IMR-90 (cell line): ENCODE data around the gene TMOD1. TPM values are rescaled to one million over a fixed set of nuclear protein-coding genes. Genes with fewer than 3 reads are reported as not detected.

Experiments
- ATAC-seq: fragments of 200-7000 bp; cut with Tn5 transposase; 2 replicates; pipeline ENCODE4 v1.9.1; 2020; ENCODE audit warnings: low read depth, mild to moderate bottlenecking, moderate library complexity
- BruUV-seq: library from RNA; stranded (reverse); fragments of 400-500 nt; replicated peaks from 2 replicates; lab custom pipeline; 2021; lab: Mats Ljungman, UMichigan
- CTCF ChIA-PET: fragments of 300-600 bp; formaldehyde crosslinking; extraction: SDS; loops from one replicate; lab custom pipeline; 2021; ENCODE audit warnings: antibody characterized with exemption; lab: Yijun Ruan, JAX
- POLR2A ChIA-PET: fragments of 300-600 bp; sonication (Branson Sonifier 250); formaldehyde crosslinking; loops from one replicate; lab custom pipeline; 2022; ENCODE audit warnings: antibody characterized with exemption; ENCODE audit not compliant: unreplicated experiment; lab: Charles Lee
- DNase-seq: peaks from one replicate; pipeline ENCODE4 v3.0.0; 2013
- H2AFZ ChIP-seq: replicated peaks from 2 replicates; pipeline ENCODE3; 2013; ENCODE audit warnings: low read length, mild to moderate bottlenecking; ENCODE audit not compliant: poor library complexity
- H2AK5ac ChIP-seq: 2 replicates; pipeline ENCODE4 v1.6.1; 2013; ENCODE audit warnings: low read depth, low read length, inconsistent platforms
- H2AK9ac ChIP-seq: replicated peaks from 2 replicates; pipeline ENCODE3; 2013; ENCODE audit warnings: mild to moderate bottlenecking, low read depth, low read length, moderate library complexity; ENCODE audit not compliant: poor library complexity
- H2BK120ac ChIP-seq: 2 replicates; pipeline ENCODE4 v1.6.1; 2013; ENCODE audit warnings: low read depth, low read length, inconsistent platforms
- H2BK15ac ChIP-seq: 3 replicates; pipeline ENCODE4 v1.6.1; 2013; ENCODE audit warnings: low read depth, low read length, inconsistent platforms
- H2BK20ac ChIP-seq: 2 replicates; pipeline ENCODE4 v1.6.1; 2013; ENCODE audit warnings: low read depth, mild to moderate bottlenecking, inconsistent platforms, low read length, moderate library complexity
- H2BK5ac ChIP-seq: 2 replicates; pipeline ENCODE4 v1.6.1; 2013; ENCODE audit warnings: mild to moderate bottlenecking, low read depth, low read length, inconsistent platforms; ENCODE audit not compliant: poor library complexity, severe bottlenecking
- H3K14ac ChIP-seq: replicated peaks from 2 replicates; pipeline ENCODE4 v1.6.1; 2013; ENCODE audit warnings: low read depth, low read length, inconsistent platforms
- H3K18ac ChIP-seq: 2 replicates; pipeline ENCODE4 v1.6.1; 2013; ENCODE audit warnings: low read depth, low read length, control low read depth
- H3K23ac ChIP-seq: 2 replicates; pipeline ENCODE4 v1.6.1; 2013; ENCODE audit warnings: low read depth, low read length, inconsistent platforms
- H3K27ac ChIP-seq: 2 replicates; pipeline ENCODE4 v1.5.1; 2013; ENCODE audit warnings: mild to moderate bottlenecking, control low read depth, low read length; ENCODE audit not compliant: insufficient read depth
- H3K27me3 ChIP-seq: 2 replicates; pipeline ENCODE4 v1.6.1; 2013; ENCODE audit warnings: low read length; ENCODE audit not compliant: control insufficient read depth, insufficient read depth
- H3K36me3 ChIP-seq: 2 replicates; pipeline ENCODE4 v1.6.1; 2013; ENCODE audit warnings: low read length, mixed read lengths; ENCODE audit not compliant: control insufficient read depth, insufficient read depth
- H3K4ac ChIP-seq: 2 replicates; pipeline ENCODE4 v1.6.1; 2013; ENCODE audit warnings: low read depth, low read length, inconsistent platforms
- H3K4me1 ChIP-seq: 2 replicates; pipeline ENCODE4 v1.6.1; 2013; ENCODE audit warnings: low read length, mixed read lengths; ENCODE audit not compliant: control insufficient read depth, insufficient read depth
- H3K4me2 ChIP-seq: 2 replicates; pipeline ENCODE4 v1.6.1; 2013; ENCODE audit warnings: low read depth, mild to moderate bottlenecking, control low read depth, low read length, moderate library complexity
- H3K4me3 ChIP-seq: 2 replicates; pipeline ENCODE4 v1.5.1; 2013; ENCODE audit warnings: low read depth, mild to moderate bottlenecking, control low read depth, low read length, moderate library complexity; ENCODE audit not compliant: insufficient read depth
- H3K56ac ChIP-seq: 2 replicates; pipeline ENCODE4 v1.6.1; 2013; ENCODE audit warnings: low read length, inconsistent platforms; ENCODE audit not compliant: insufficient read depth; ENCODE audit errors: extremely low read depth
- H3K79me1 ChIP-seq, 2 experiments: 2 replicates each; pipeline ENCODE4 v1.6.1; 2013; ENCODE audit warnings: low read length in 2 of 2, inconsistent platforms in 1 of 2, low read depth in 1 of 2
- H3K9ac ChIP-seq: 2 replicates; pipeline ENCODE4 v1.6.1; 2013; ENCODE audit warnings: low read depth, low read length, control low read depth
- H3K9me1 ChIP-seq: 2 replicates; pipeline ENCODE4 v1.6.1; 2013; ENCODE audit warnings: low read length, inconsistent platforms; ENCODE audit not compliant: insufficient read depth
- H3K9me3 ChIP-seq: 2 replicates; pipeline ENCODE4 v1.6.1; 2013; ENCODE audit warnings: low read length; ENCODE audit not compliant: control insufficient read depth, insufficient read depth
- H4K20me1 ChIP-seq: 2 replicates; pipeline ENCODE4 v1.6.1; 2013; ENCODE audit warnings: low read length, inconsistent platforms; ENCODE audit not compliant: insufficient read depth
- H4K5ac ChIP-seq: 2 replicates; pipeline ENCODE4 v1.6.1; 2013; ENCODE audit warnings: mild to moderate bottlenecking, low read depth, low read length, control low read depth
- H4K8ac ChIP-seq, 2 experiments: 2 replicates each; pipeline ENCODE4 v1.6.1; 2013; ENCODE audit warnings: low read depth in 2 of 2, low read length in 2 of 2, control low read depth in 1 of 2, inconsistent platforms in 1 of 2
- H4K91ac ChIP-seq: 2 replicates; pipeline ENCODE4 v1.6.1; 2013; ENCODE audit warnings: low read depth, low read length, inconsistent platforms; ENCODE audit not compliant: insufficient read depth
- CHD1 ChIP-seq: IDR thresholded peaks from 2 replicates; pipeline ENCODE4 v1.6.1; 2012; ENCODE audit warnings: low read depth, low read length, improper control_type of control experiment
- POLR2A ChIP-seq: IDR thresholded peaks from 2 replicates; pipeline ENCODE4 v1.6.1; 2012; ENCODE audit warnings: mild to moderate bottlenecking, low read depth, low read length
- RAD21 ChIP-seq: IDR thresholded peaks from 2 replicates; pipeline ENCODE4 v1.6.1; 2012; ENCODE audit warnings: low read length, improper control_type of control experiment
- WGBS, 2 experiments: methylation state at CpG; one replicate each; pipeline versions ENCODE4 v1.1.5 to v1.1.7; 2013; ENCODE audit warnings: missing lambda C conversion rate in 2 of 2; ENCODE audit not compliant: insufficient read length in 1 of 2; ENCODE audit errors: extremely low coverage in 2 of 2; 5-methylcytosine and 5-hydroxymethylcytosine counted together
- dilution Hi-C: fragments of 300-500 bp; cut with HindIII; formaldehyde crosslinking; loops from one replicate; pipeline ENCODE4 v1.14.3; 2018; ENCODE audit warnings: low sequenced_read_pairs; ENCODE audit not compliant: unreplicated experiment
- in situ Hi-C: fragments of 300-500 bp; cut with MboI; formaldehyde crosslinking; loops from 3 replicates; pipeline ENCODE4 v1.14.3; 2019; ENCODE audit warnings: low sequenced_read_pairs, inconsistent platforms, mixed read lengths
- intact Hi-C: fragments of 100-400 bp; cut with micrococcal nuclease; formaldehyde crosslinking; loops from 2 replicates; pipeline ENCODE4 v1.10.0; 2022
- polyA plus RNA-seq, 3 experiments: library from polyadenylated mRNA; depleted of rRNA; stranded (reverse); fragments of >200 nt; gene quantifications; 2 replicates each; pipeline ENCODE4 v1.2.3, GENCODE V29; 2012; ENCODE audit warnings: low replicate concordance in 1 of 3
- total RNA-seq: library from RNA; depleted of rRNA; stranded (reverse); fragments of >200 nt; gene quantifications from 2 replicates; pipeline ENCODE4 v1.2.3, GENCODE V29; 2012

TMOD1 gene
- total and polyA plus RNA-seq, 2 of the 4 experiments (the other 2 are of a cell fraction), result 0.18 to 0.38 TPM

DNA sequence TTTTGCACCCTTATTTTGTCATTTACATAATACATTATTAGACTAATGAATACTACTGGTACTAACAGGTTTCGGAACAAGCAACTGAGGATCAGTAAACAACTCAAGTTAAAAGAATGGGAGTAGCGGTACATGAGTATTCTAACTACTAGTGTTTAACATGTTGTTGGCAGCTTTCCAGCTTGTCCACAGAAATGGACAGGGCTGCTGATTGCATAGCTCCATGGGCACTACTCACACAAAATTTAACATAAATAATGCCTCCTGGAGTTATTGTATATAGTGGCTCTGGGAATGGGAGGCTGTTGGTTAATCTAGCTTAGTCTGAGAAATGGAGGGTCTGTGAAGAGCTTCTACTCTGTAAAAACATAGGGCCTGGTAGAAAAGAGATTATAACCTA is 138.9 kb downstream of the TMOD1 start:
- POLR2A ChIA-PET, result no interaction called here
- peak; percentile 50 for DNase-seq
- no peak for TF ChIP-seq POLR2A
- no peak for TF ChIP-seq RAD21
- TF ChIP-seq CHD1, result no peak

More for the DNA sequence above, 138.9 kb downstream of the TMOD1 start:
- H3K79me1 ChIP-seq, result peaks cover 17 to 51% of the 10 kb centered on the region in 2 experiments
- no peak overlapping the region for H3K4ac ChIP-seq
- BruUV-seq, result no TSS peak
- dilution Hi-C loops (no loop called here), intact Hi-C loops (no loop called here), in situ Hi-C loops (no loop called here)
- H4K91ac ChIP-seq, result no peak overlapping the region
- H2AFZ ChIP-seq, result no peak overlapping the region
- no peak overlapping the region for H3K4me3 ChIP-seq
- H3K4me2 ChIP-seq, result peak overlapping the region; percentile 67; the same call in 1 of the 2 replicates
- H3K18ac ChIP-seq, result no peak overlapping the region
- no peak overlapping the region for H3K27ac ChIP-seq
- H4K20me1 ChIP-seq, result peaks cover 34% of the 10 kb centered on the region; the same call in 1 of the 2 replicates
- no peak overlapping the region for H3K56ac ChIP-seq
- peaks cover 8% of the 10 kb centered on the region; the same call in 1 of the 2 replicates for H3K36me3 ChIP-seq
- H4K8ac ChIP-seq, result no peak overlapping the region
- H3K23ac ChIP-seq, result no peak overlapping the region
- no peak overlapping the region for H2BK5ac ChIP-seq
- peaks cover 2% of the 10 kb centered on the region; the same call in 1 of the 2 replicates for H3K4me1 ChIP-seq
- CTCF ChIA-PET, result interaction anchor here (1.0 to 1.8 kb wide), 4 partner anchors 10 to 36 kb away, joined by 3 read pairs; no protein-coding TSS in a partner anchor
- no peak overlapping the region for H4K5ac ChIP-seq
- no peak overlapping the region for H2BK15ac ChIP-seq
- no peak overlapping the region for H3K9ac ChIP-seq
- no peaks in the 10 kb centered on the region for H3K27me3 ChIP-seq
- H3K14ac ChIP-seq, result no peak overlapping the region
- ATAC-seq, result peak; percentile 55
- no peak overlapping the region for H2BK120ac ChIP-seq
- H2AK5ac ChIP-seq, result no peak overlapping the region
- H3K9me1 ChIP-seq, result no peaks in the 10 kb centered on the region
- WGBS, 2 experiments, result no CpG with 5 or more reads among the region's 2 CpGs
- H2AK9ac ChIP-seq, result no peak overlapping the region
- no peak overlapping the region for H2BK20ac ChIP-seq
- no peaks in the 10 kb centered on the region for H3K9me3 ChIP-seq
